H7 (cell line): ENCODE measurements around the gene HEATR5B. TPM values are rescaled to one million over a fixed set of nuclear protein-coding genes. Genes with fewer than 3 reads are reported as not detected.
A peak's percentile ranks its signal among the peaks of the same experiment; 100 is the strongest.
"Not testable (repeated sequence)": the region's sequence is repeated elsewhere in the genome, so short reads cannot be mapped to it uniquely, and the experiment has no call there.

Experiments
- DNase-seq: peaks from one replicate; pipeline ENCODE4 v3.0.0; 2012
- H3K27me3 ChIP-seq: 2 replicates; pipeline ENCODE4 v1.6.0; 2011; ENCODE audit warnings: mild to moderate bottlenecking, low read length; ENCODE audit not compliant: control insufficient read depth, insufficient read depth
- H3K36me3 ChIP-seq: replicated peaks from 2 replicates; pipeline ENCODE4 v1.5.1; 2011; ENCODE audit warnings: low read length; ENCODE audit not compliant: control insufficient read depth, insufficient read depth
- H3K4me3 ChIP-seq: 2 replicates; pipeline ENCODE4 v1.5.1; 2011; ENCODE audit warnings: low read depth, mild to moderate bottlenecking, control low read depth, low read length, moderate library complexity; ENCODE audit not compliant: insufficient read depth
- total RNA-seq: library from RNA; depleted of rRNA; stranded (reverse); fragments of >200 nt; shearing (Covaris generic); gene quantifications from 2 replicates; pipeline ENCODE4 v1.2.3, GENCODE V29; 2014

The HEATR5B gene
- total RNA-seq, 1 experiment from 2014 or later: 10.5 TPM

GRCh38 chr2:36979007-36979406, 105.2 kb downstream of the HEATR5B start:
- H3K4me3 ChIP-seq, H3K27me3 ChIP-seq, H3K36me3 ChIP-seq, DNase-seq: not testable (repeated sequence)

DNA sequence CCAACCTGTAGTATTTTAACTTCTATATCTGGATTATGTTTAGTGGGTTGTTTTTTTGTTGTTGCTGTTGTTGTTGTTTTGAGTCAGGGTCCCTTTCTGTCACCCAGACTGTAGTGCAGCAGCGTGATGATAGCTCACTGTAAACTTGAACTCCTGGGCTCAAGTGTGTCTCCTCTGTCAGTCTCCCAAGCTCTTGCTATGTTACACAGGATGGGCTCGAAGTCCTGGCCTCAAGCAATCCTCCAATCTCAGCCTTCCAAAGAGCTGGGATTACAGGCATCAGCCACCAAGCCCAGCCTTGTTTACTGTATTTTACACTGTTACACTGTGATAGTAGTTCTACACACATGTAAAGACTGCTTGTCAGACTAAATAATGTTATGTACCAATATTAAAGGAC, 108.1 kb downstream of the HEATR5B start:
- Histone ChIP-seq H3K27me3 (no peaks in the 10 kb centered on the region), H3K36me3 (no peaks in the 10 kb centered on the region), H3K4me3 (no peak overlapping the region)
- no peak for DNase-seq

GRCh38 chr2:36975306-36975705, 108.9 kb downstream of the HEATR5B start:
- Histone ChIP-seq H3K36me3 (no peaks in the 10 kb centered on the region), H3K27me3 (no peaks in the 10 kb centered on the region)

DNA sequence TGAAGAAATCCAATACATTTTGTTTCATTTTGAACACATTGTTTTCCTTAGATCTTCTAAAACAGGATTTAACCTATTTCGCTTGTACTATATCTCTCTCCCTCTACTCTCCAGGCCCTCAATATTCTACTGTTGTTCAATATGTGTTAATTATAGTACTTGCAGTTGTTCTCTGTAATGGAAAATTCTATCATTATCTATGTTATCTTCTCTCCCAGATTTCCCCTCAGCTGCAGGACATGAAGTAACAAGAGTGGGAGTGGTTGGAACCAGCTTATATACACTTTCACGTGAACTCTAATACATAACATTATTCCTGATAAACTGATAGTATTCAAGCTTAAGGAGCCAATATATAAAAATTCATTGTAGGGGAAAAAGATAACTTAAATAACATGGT, 110.9 kb downstream of the HEATR5B start:
- no peak for DNase-seq
- no peak overlapping the region for H3K4me3 ChIP-seq
- no peaks in the 10 kb centered on the region for H3K27me3 ChIP-seq
- H3K36me3 ChIP-seq: no peaks in the 10 kb centered on the region

More at GRCh38 chr2:36975306-36975705, 108.9 kb downstream of the HEATR5B start:
- no peak for DNase-seq
- no peak overlapping the region for H3K4me3 ChIP-seq

DNA sequence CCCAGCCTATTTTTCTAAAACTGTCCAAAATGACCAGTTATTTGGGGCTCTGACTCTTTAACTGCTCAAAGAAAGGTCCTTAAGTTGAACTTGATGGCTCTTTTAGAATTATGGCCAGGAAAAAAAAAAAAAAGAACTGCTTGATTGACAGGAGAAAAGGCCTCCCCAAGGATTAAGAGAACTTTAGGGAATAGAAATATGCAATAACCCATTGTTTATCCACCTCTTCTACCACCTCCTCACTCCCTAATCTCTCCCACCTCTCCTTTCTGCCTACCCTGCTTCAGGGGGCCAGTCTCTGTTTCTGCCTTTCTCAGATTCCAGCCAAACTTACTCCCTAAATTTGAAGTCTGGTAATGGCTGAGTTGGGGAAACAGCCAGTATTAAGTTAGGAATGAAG, 112.2 kb downstream of the HEATR5B start:
- DNase-seq: no peak
- no peak overlapping the region for H3K4me3 ChIP-seq

GRCh38 chr2:36967236-36967876, 116.8 kb downstream of the HEATR5B start:
- H3K4me3 ChIP-seq: peak overlapping the region; percentile 60
- H3K36me3 ChIP-seq: no peaks in the 10 kb centered on the region
- no peaks in the 10 kb centered on the region for H3K27me3 ChIP-seq
- no peak for DNase-seq

More for the DNA sequence above, 112.2 kb downstream of the HEATR5B start:
- Histone ChIP-seq H3K36me3 (no peaks in the 10 kb centered on the region), H3K27me3 (no peaks in the 10 kb centered on the region)

GRCh38 chr2:36966370-36967235, 117.6 kb downstream of the HEATR5B start, which contains the start of gene STRN:
Gene STRN, minus strand, starts transcription at chr2:36966536. Its CDS starts 73 bp downstream, at chr2:36966463.
- H3K4me3 ChIP-seq: peak within 1 kb of the TSS; percentile 73
- no peaks in the 10 kb centered on the region for H3K27me3 ChIP-seq
- no peaks in the 10 kb centered on the region for H3K36me3 ChIP-seq
- peak; percentile 97 for DNase-seq

DNA sequence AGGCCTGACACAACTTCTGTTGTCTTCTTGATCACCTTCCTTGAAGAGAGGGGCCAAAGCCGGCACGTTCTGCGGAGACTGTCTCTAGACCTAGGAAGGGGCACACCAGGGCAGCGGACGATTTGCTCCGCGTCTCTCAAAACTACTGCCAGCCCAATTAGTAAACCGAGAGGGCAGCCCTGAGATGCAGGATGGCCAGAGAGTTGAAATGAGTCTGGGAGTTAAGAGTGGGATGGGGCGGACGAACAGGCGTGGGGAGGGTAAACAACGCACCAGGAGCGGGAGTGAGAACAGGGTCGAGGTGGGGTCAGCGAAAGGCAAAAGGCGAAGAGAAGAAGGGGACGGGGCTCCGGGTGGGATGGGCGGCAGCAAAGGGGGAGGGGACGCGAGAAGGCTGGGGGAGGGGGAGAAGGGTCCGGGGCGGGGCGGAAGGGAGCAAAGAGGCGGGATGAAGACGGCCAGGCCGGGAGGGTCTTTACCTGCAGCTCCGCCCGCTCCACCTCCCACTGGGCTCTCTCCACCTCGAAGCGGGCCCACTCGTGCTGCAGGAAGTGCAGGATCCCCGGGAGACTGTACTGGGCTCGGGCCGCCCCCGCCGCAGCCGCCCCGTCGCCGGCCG, 118.3 kb downstream of the HEATR5B start:
- Histone ChIP-seq H3K36me3 (no peaks in the 10 kb centered on the region), H3K27me3 (no peaks in the 10 kb centered on the region), H3K4me3 (peak overlapping the region; percentile 73)
- peak; percentile 92 for DNase-seq

GRCh38 chr2:36965206-36965605, 119.0 kb downstream of the HEATR5B start:
- Histone ChIP-seq H3K36me3 (no peaks in the 10 kb centered on the region), H3K4me3 (peak overlapping the region; percentile 73), H3K27me3 (no peaks in the 10 kb centered on the region)
- DNase-seq: no peak

- no peak for DNase-seq
- Histone ChIP-seq H3K36me3 (no peaks in the 10 kb centered on the region), H3K27me3 (no peaks in the 10 kb centered on the region), H3K4me3 (no peak overlapping the region)
These were observed 119.6 kb downstream of the HEATR5B start for GRCh38 chr2:36964496-36965058.

DNA sequence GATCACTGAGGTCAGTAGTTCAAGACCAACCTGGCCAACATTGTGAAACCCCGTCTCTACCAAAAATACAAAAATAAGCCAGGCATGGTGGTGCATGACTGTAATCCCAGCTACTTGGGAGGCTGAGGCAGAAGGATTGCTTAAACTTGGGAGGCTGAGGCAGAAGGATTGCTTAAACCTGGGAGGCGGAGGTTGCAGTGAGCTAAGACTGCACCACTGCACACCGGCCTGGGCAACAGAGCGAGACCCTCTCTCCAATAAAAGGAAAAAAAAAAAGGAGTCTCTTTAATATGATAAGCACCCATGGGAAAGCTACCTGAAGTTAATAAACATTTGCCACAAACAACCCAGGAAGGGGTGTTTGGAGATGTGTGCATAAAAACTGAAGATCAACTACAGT, 120.4 kb downstream of the HEATR5B start:
- Histone ChIP-seq H3K27me3 (no peaks in the 10 kb centered on the region), H3K4me3 (no peak overlapping the region), H3K36me3 (no peaks in the 10 kb centered on the region)
- DNase-seq: no peak

- Histone ChIP-seq H3K27me3 (no peaks in the 10 kb centered on the region), H3K36me3 (no peaks in the 10 kb centered on the region), H3K4me3 (no peak overlapping the region)
- DNase-seq: peak; percentile 16
These were observed 121.1 kb downstream of the HEATR5B start for GRCh38 chr2:36963106-36963505.

- Histone ChIP-seq H3K36me3 (no peaks in the 10 kb centered on the region), H3K4me3 (no peak overlapping the region), H3K27me3 (no peaks in the 10 kb centered on the region)
- DNase-seq: no peak
These were observed 123.4 kb downstream of the HEATR5B start for GRCh38 chr2:36960773-36961172.

GRCh38 chr2:36960005-36960675, 124.0 kb downstream of the HEATR5B start:
- Histone ChIP-seq H3K4me3 (no peak overlapping the region), H3K36me3 (no peaks in the 10 kb centered on the region), H3K27me3 (no peaks in the 10 kb centered on the region)
- no peak for DNase-seq
